Epithelial cell of proximal tubule (primary cell): ENCODE data around the gene WEE2. TPM values are rescaled to one million over a fixed set of nuclear protein-coding genes. Genes with fewer than 3 reads are reported as not detected.

Source experiments
- DNase-seq: peaks from one replicate; pipeline ENCODE4 v3.0.0-alpha.2; 2011; ENCODE audit warnings: low read depth
- H3K4me3 ChIP-seq: 2 replicates; pipeline ENCODE4 v1.5.1; 2011; ENCODE audit warnings: low read depth, mild to moderate bottlenecking, low read length
- CTCF ChIP-seq: conservative IDR thresholded peaks from 2 replicates; pipeline ENCODE4 v1.5.1; 2012; ENCODE audit warnings: low read depth, mild to moderate bottlenecking, low read length
- total RNA-seq: library from RNA; depleted of rRNA; stranded (reverse); fragments of >200 nt; gene quantifications from 2 replicates; pipeline ENCODE4 v1.2.3, GENCODE V29; 2015

Gene WEE2
- total RNA-seq, 1 donor from 2014 or later = not detected

DNA sequence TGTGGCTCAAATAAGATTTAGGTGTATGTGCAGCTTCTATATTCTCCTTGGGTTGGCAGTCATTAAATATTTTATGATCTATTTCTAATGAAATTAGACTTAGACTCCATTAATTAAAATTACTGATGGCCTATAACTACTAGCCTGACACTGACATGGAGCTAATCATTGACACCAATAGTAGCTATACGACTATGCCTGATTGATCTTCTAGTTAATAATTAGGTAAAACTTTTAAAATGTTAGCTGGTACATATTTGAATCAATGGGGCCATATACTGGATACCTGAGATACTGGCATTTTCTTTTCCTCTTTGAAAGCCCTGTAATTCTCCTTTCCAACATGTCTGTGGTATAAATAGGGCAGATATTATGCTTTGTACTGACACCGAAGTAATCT is 14.4 kb downstream of the WEE2 start:
- no peak for DNase-seq
- no peak overlapping the region for H3K4me3 ChIP-seq
- TF ChIP-seq CTCF = no peak

GRCh38 chr7:141729020-141729419 is 20.9 kb downstream of the WEE2 start:
- TF ChIP-seq CTCF = no peak
- no peak overlapping the region for H3K4me3 ChIP-seq
- DNase-seq = no peak

DNA sequence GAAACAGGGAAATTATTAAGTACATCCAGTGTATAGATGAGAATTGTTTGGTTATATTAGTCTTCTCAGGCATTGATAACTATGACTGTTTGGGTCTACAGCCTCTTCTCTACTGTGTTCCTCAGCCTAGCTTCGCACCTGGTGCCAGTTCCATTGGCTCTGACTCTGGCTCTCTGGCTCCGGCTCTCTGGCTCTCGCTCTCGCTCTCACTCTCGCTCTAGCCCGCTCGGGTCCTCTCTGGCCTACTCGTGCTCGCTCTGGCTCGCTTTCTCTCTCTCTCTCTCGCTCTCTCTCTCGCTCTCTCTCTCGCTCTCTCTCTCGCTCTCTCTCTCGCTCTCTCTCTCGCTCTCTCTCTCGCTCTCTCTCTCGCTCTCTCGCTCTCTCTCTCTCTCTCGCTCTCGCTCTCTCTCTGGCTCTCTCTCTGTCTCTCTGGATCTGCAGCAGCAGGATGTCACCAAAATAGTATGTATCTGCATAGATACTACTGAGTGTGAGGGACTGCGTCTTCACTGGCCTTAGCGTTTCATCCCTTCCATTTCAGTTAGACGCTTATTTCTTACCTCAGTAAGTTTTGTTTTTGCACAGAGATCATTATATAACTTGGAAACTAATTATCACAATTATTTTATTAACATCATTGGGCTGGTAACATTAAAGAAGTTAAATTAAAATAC is 23.5 kb downstream of the WEE2 start:
- no peak overlapping the region for H3K4me3 ChIP-seq
- no peak for TF ChIP-seq CTCF
- DNase-seq = no peak

- H3K4me3 ChIP-seq = peak overlapping the region; percentile 78
- no peak for TF ChIP-seq CTCF
- DNase-seq = peak; percentile 10
Observed at GRCh38 chr7:141737118-141737835, 29.1 kb downstream of the WEE2 start.

DNA sequence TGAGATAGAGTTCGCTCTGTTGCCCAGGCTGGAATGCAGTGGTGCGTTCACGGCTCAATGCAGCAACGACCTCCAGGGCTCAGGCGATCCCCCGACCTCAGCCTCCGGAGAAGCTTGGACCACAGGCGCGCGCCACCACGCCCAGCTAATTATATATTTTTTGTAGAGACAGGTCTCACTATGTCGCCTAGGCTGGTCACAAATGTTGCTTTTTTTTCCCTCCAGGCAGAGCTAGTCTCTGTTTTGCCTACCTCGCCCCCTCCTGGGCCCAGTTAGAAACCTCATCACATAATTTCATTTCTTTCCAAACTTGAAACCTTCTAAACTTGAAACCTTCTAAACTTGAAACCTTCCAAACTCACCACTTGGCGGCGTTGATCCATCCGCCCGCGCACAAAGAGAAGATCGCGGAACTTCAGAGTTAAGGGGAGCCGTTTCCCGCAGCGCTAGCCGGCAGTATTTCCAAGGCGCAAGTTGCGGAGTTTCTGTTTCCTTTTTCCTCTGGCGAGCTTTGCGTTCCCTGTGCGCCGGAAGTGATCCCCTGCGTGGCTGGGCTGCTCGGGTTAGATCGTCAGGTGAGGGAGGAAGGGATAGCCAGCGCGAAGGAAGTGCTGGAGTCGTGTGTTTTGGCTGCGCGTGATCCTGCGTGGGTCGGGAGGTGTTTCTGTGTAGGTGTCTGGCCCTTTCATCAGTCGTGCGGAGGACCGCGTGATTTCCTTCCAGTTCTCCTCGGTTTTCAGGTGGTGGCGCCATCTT is 29.9 kb downstream of the WEE2 start, which contains the start of gene SSBP1:
TSS of gene SSBP1 (plus strand) at position 523 of the 756 bp plus-strand sequence. CDS start 809 bp downstream, outside the sequence.
- peak within 1 kb of the TSS; percentile 78 for H3K4me3 ChIP-seq
- peak; percentile 82 for TF ChIP-seq CTCF
- peak; percentile 87 for DNase-seq

- no peak for DNase-seq
- peak overlapping the region; percentile 78 for H3K4me3 ChIP-seq
- TF ChIP-seq CTCF = no peak
Observed at GRCh38 chr7:141738592-141739013, 30.4 kb downstream of the WEE2 start.
